HEK293 (cell line): ENCODE data around the gene LRRN2.
A peak's percentile ranks its signal among the peaks of the same experiment; 100 is the strongest.

Source experiments
- CTCF ChIA-PET: fragments of 350-600 bp; formaldehyde crosslinking; extraction: SDS; loops from one replicate; lab custom pipeline; 2021; ENCODE audit warnings: antibody characterized with exemption; lab: Yijun Ruan, JAX
- POLR2A ChIA-PET: fragments of 300-600 bp; formaldehyde crosslinking; extraction: SDS; loops from one replicate; lab custom pipeline; 2020; ENCODE audit warnings: antibody characterized with exemption, inconsistent platforms; lab: Yijun Ruan, JAX
- H3K27ac ChIP-seq: fragments of 200-500 bp; sonication (Bioruptor generic); 2 replicates; pipeline ENCODE4 v1.5.1; 2014; ENCODE audit warnings: low read depth, low read length, control low read depth, inconsistent platforms; ENCODE audit errors: extremely low read depth
- H3K36me3 ChIP-seq, 2 experiments: fragments of 200-500 bp in 1 of 2; sonication (Bioruptor generic) in 1 of 2; 1 replicate in 1 of 2; 2 replicates in 1 of 2; pipeline ENCODE4 v1.5.1; 2014 to 2017; ENCODE audit warnings: inconsistent platforms in 2 of 2, low read length in 2 of 2; ENCODE audit not compliant: control insufficient read depth in 2 of 2, insufficient read depth in 1 of 2
- H3K4me1 ChIP-seq: fragments of 200-500 bp; sonication (Bioruptor generic); 2 replicates; pipeline ENCODE4 v1.5.1; 2014; ENCODE audit warnings: mild to moderate bottlenecking, low read length, inconsistent platforms; ENCODE audit not compliant: control insufficient read depth, insufficient read depth
- H3K4me3 ChIP-seq: 2 replicates; pipeline ENCODE4 v1.5.1; 2011; ENCODE audit warnings: low read depth, mild to moderate bottlenecking, control low read depth, low read length, moderate library complexity
- H3K9me3 ChIP-seq: fragments of 200-500 bp; sonication (Bioruptor generic); 2 replicates; pipeline ENCODE4 v1.5.1; 2014; ENCODE audit warnings: low read depth, low read length, inconsistent platforms; ENCODE audit not compliant: control insufficient read depth, insufficient read depth
- EGR2 ChIP-seq: fragments of 450-650 bp; formaldehyde crosslinking; IDR thresholded peaks from 2 replicates; pipeline ENCODE4 v1.5.1; 2016; ENCODE audit warnings: low read depth, missing biosample characterization, missing genetic modification characterization
- GLI2 ChIP-seq: fragments of 450-650 bp; formaldehyde crosslinking; IDR thresholded peaks from 2 replicates; pipeline ENCODE4; 2017; ENCODE audit warnings: missing biosample characterization, missing genetic modification characterization, low read depth, borderline replicate concordance
- IKZF3 ChIP-seq: fragments of 450-650 bp; IDR thresholded peaks from 2 replicates; pipeline ENCODE4 v1.5.0; 2018; ENCODE audit warnings: missing biosample characterization, mild to moderate bottlenecking, missing genetic modification characterization, moderate library complexity
- OVOL3 ChIP-seq: fragments of 450-650 bp; formaldehyde crosslinking; IDR thresholded peaks from 2 replicates; pipeline ENCODE4 v1.5.1; 2016; ENCODE audit warnings: missing biosample characterization, missing genetic modification characterization
- PRDM1 ChIP-seq: fragments of 450-650 bp; formaldehyde crosslinking; IDR thresholded peaks from 2 replicates; pipeline ENCODE4; 2016; ENCODE audit warnings: missing biosample characterization, missing genetic modification characterization
- TRIM28 ChIP-seq: IDR thresholded peaks from 2 replicates; pipeline ENCODE4 v1.6.1; 2011; ENCODE audit warnings: low read length, control low read depth, borderline replicate concordance
- ZBTB21 ChIP-seq: fragments of 450-650 bp; formaldehyde crosslinking; IDR thresholded peaks from 2 replicates; pipeline ENCODE4 v1.5.1; 2017; ENCODE audit warnings: missing biosample characterization, missing genetic modification characterization
- ZFHX2 ChIP-seq: fragments of 450-650 bp; formaldehyde crosslinking; conservative IDR thresholded peaks from 2 replicates; pipeline ENCODE4 v1.5.1; 2016; ENCODE audit warnings: missing biosample characterization, missing genetic modification characterization
- ZNF112 ChIP-seq: fragments of 450-650 bp; formaldehyde crosslinking; IDR thresholded peaks from 2 replicates; pipeline ENCODE4 v1.5.0; 2017; ENCODE audit warnings: missing biosample characterization, missing genetic modification characterization
- ZNF114 ChIP-seq: fragments of 450-650 bp; formaldehyde crosslinking; IDR thresholded peaks from 2 replicates; pipeline ENCODE4 v1.5.0; 2017; ENCODE audit warnings: missing biosample characterization, missing genetic modification characterization
- ZNF140 ChIP-seq: fragments of 450-650 bp; formaldehyde crosslinking; IDR thresholded peaks from 2 replicates; pipeline ENCODE4 v1.5.1; 2016; ENCODE audit warnings: missing biosample characterization, missing genetic modification characterization
- ZNF157 ChIP-seq: fragments of 450-650 bp; formaldehyde crosslinking; IDR thresholded peaks from 2 replicates; pipeline ENCODE4 v1.5.1; 2016; ENCODE audit warnings: missing biosample characterization, missing genetic modification characterization
- ZNF239 ChIP-seq: fragments of 450-650 bp; formaldehyde crosslinking; IDR thresholded peaks from 2 replicates; pipeline ENCODE4 v1.5.1; 2016; ENCODE audit warnings: missing biosample characterization, missing genetic modification characterization
- ZNF302 ChIP-seq: fragments of 450-650 bp; formaldehyde crosslinking; IDR thresholded peaks from 2 replicates; pipeline ENCODE4 v1.5.1; 2016; ENCODE audit warnings: missing biosample characterization, missing genetic modification characterization, low read depth
- ZNF341 ChIP-seq: fragments of 450-650 bp; formaldehyde crosslinking; IDR thresholded peaks from 2 replicates; pipeline ENCODE4; 2016; ENCODE audit warnings: low read depth, missing biosample characterization, missing genetic modification characterization
- ZNF350 ChIP-seq: fragments of 450-650 bp; formaldehyde crosslinking; IDR thresholded peaks from 2 replicates; pipeline ENCODE4 v1.5.0; 2017; ENCODE audit warnings: missing biosample characterization, mild to moderate bottlenecking, missing genetic modification characterization
- ZNF571 ChIP-seq: fragments of 450-650 bp; formaldehyde crosslinking; IDR thresholded peaks from 2 replicates; pipeline ENCODE4 v1.5.0; 2017; ENCODE audit warnings: missing biosample characterization, missing genetic modification characterization
- ZNF600 ChIP-seq: fragments of 450-650 bp; formaldehyde crosslinking; IDR thresholded peaks from 2 replicates; pipeline ENCODE4 v1.5.1; 2016; ENCODE audit warnings: missing biosample characterization, missing genetic modification characterization
- ZNF621 ChIP-seq: fragments of 450-650 bp; formaldehyde crosslinking; IDR thresholded peaks from 2 replicates; pipeline ENCODE4 v1.5.1; 2017; ENCODE audit warnings: missing biosample characterization, missing genetic modification characterization
- ZNF624 ChIP-seq: fragments of 450-650 bp; formaldehyde crosslinking; IDR thresholded peaks from 2 replicates; pipeline ENCODE4 v1.5.1; 2017; ENCODE audit warnings: missing biosample characterization, missing genetic modification characterization
- ZNF629 ChIP-seq: fragments of 450-650 bp; formaldehyde crosslinking; IDR thresholded peaks from 2 replicates; pipeline ENCODE4 v1.5.1; 2017; ENCODE audit warnings: missing biosample characterization, missing genetic modification characterization
- ZNF664 ChIP-seq: fragments of 450-650 bp; formaldehyde crosslinking; IDR thresholded peaks from 2 replicates; pipeline ENCODE4 v1.5.1; 2016; ENCODE audit warnings: missing biosample characterization, missing genetic modification characterization
- ZNF670 ChIP-seq: fragments of 450-650 bp; formaldehyde crosslinking; IDR thresholded peaks from 2 replicates; pipeline ENCODE4 v1.5.1; 2016; ENCODE audit warnings: missing biosample characterization, missing genetic modification characterization, low read depth
- ZNF747 ChIP-seq: fragments of 450-650 bp; formaldehyde crosslinking; IDR thresholded peaks from 2 replicates; pipeline ENCODE4 v1.5.1; 2016; ENCODE audit warnings: missing biosample characterization, missing genetic modification characterization
- ZNF76 ChIP-seq: fragments of 450-650 bp; formaldehyde crosslinking; IDR thresholded peaks from 2 replicates; pipeline ENCODE4; 2016; ENCODE audit warnings: low read depth, missing biosample characterization, missing genetic modification characterization, borderline replicate concordance
- TF ChIP-seq, protein P1 (sequence below): fragments of 450-650 bp; formaldehyde crosslinking; IDR thresholded peaks from 2 replicates; pipeline ENCODE4 v1.5.1; 2017; ENCODE audit warnings: missing biosample characterization, missing genetic modification characterization
- TF ChIP-seq, protein P2 (sequence below): fragments of 450-650 bp; formaldehyde crosslinking; IDR thresholded peaks from 2 replicates; pipeline ENCODE4; 2016; ENCODE audit warnings: missing biosample characterization, missing genetic modification characterization
- TF ChIP-seq, protein P3 (sequence below): fragments of 450-650 bp; IDR thresholded peaks from 2 replicates; pipeline ENCODE4 v1.5.1; 2018; ENCODE audit warnings: missing biosample characterization, mild to moderate bottlenecking, missing genetic modification characterization
- TF ChIP-seq, protein P4 (sequence below): fragments of 450-650 bp; formaldehyde crosslinking; IDR thresholded peaks from 2 replicates; pipeline ENCODE4 v1.5.1; 2016; ENCODE audit warnings: missing biosample characterization, missing genetic modification characterization
- TF ChIP-seq, protein P5 (sequence below): fragments of 450-650 bp; formaldehyde crosslinking; IDR thresholded peaks from 2 replicates; pipeline ENCODE4 v1.5.1; 2016; ENCODE audit warnings: missing biosample characterization, missing genetic modification characterization
- TF ChIP-seq, protein P6 (sequence below): fragments of 450-650 bp; formaldehyde crosslinking; IDR thresholded peaks from 2 replicates; pipeline ENCODE4 v1.5.1; 2017; ENCODE audit warnings: missing biosample characterization, mild to moderate bottlenecking, missing genetic modification characterization, moderate library complexity

The LRRN2 gene

DNA sequence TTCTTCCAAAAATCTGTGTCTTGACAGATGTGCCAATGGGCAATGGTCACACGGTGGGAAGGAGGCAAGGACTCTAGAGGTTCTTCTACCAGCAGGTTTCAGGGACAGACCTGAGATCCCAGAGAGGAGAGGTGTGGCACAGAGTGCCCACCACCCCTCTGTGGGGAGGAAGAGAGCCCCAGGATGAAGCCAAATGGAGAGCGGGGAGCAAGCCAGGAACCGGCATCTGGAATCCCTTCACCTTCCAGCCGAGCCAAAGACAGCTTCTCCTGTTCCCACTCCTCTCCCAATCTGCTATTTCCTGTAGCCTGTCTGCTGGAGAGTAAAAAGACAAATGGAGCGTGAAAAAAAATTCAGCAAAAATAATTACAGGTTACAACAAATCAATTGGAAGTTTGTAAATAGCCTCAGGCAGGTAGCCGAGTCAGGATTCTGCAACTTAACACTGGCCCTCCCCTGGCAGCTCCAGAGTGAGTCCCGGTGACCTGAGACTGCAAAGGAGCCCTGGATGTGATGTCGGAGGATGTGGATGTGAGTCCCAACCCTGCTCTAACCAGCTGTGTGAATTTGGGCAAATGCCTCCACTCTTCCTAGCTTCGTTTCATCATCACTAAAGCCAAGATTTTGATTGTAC lies 45.4 kb upstream of the LRRN2 start (continued):
- TF ChIP-seq, protein P1, sequence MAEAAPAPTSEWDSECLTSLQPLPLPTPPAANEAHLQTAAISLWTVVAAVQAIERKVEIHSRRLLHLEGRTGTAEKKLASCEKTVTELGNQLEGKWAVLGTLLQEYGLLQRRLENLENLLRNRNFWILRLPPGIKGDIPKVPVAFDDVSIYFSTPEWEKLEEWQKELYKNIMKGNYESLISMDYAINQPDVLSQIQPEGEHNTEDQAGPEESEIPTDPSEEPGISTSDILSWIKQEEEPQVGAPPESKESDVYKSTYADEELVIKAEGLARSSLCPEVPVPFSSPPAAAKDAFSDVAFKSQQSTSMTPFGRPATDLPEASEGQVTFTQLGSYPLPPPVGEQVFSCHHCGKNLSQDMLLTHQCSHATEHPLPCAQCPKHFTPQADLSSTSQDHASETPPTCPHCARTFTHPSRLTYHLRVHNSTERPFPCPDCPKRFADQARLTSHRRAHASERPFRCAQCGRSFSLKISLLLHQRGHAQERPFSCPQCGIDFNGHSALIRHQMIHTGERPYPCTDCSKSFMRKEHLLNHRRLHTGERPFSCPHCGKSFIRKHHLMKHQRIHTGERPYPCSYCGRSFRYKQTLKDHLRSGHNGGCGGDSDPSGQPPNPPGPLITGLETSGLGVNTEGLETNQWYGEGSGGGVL (tag by site-specific recombination): peak; percentile 51
- TF ChIP-seq ZNF114 (tag by site-specific recombination): no peak
- TF ChIP-seq ZNF302: no peak
- no peak for TF ChIP-seq PRDM1
- no peak for TF ChIP-seq OVOL3 (tag by site-specific recombination)
- TF ChIP-seq ZNF670 (tag by site-specific recombination): no peak
- no peak for TF ChIP-seq ZBTB21 (tag by site-specific recombination)
- TF ChIP-seq ZNF350 (tag by site-specific recombination): no peak
- no peak for TF ChIP-seq ZNF621
- TF ChIP-seq ZNF239 (tag by site-specific recombination): no peak
- TF ChIP-seq, protein P2, sequence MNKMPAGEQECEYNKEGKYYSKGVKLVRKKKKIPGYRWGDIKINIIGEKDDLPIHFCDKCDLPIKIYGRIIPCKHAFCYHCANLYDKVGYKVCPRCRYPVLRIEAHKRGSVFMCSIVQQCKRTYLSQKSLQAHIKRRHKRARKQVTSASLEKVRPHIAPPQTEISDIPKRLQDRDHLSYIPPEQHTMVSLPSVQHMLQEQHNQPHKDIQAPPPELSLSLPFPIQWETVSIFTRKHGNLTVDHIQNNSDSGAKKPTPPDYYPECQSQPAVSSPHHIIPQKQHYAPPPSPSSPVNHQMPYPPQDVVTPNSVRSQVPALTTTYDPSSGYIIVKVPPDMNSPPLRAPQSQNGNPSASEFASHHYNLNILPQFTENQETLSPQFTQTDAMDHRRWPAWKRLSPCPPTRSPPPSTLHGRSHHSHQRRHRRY: no peak
- TF ChIP-seq, protein P3, sequence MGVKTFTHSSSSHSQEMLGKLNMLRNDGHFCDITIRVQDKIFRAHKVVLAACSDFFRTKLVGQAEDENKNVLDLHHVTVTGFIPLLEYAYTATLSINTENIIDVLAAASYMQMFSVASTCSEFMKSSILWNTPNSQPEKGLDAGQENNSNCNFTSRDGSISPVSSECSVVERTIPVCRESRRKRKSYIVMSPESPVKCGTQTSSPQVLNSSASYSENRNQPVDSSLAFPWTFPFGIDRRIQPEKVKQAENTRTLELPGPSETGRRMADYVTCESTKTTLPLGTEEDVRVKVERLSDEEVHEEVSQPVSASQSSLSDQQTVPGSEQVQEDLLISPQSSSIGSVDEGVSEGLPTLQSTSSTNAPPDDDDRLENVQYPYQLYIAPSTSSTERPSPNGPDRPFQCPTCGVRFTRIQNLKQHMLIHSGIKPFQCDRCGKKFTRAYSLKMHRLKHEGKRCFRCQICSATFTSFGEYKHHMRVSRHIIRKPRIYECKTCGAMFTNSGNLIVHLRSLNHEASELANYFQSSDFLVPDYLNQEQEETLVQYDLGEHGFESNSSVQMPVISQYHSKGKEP: no peak
- TF ChIP-seq, protein P4, sequence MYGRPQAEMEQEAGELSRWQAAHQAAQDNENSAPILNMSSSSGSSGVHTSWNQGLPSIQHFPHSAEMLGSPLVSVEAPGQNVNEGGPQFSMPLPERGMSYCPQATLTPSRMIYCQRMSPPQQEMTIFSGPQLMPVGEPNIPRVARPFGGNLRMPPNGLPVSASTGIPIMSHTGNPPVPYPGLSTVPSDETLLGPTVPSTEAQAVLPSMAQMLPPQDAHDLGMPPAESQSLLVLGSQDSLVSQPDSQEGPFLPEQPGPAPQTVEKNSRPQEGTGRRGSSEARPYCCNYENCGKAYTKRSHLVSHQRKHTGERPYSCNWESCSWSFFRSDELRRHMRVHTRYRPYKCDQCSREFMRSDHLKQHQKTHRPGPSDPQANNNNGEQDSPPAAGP: no peak
- no peak for TF ChIP-seq ZNF664 (tag by site-specific recombination)
- no peak for TF ChIP-seq GLI2 (tag by site-specific recombination)
- no peak for TF ChIP-seq ZNF747 (tag by site-specific recombination)
- 0 out of 2 replicates have a peak, but pooled peaks have one; percentile 33 for TF ChIP-seq ZNF629
- TF ChIP-seq ZNF157 (tag by site-specific recombination): no peak
- no peak for TF ChIP-seq ZNF76 (tag by site-specific recombination)
- peak; percentile 64 for TF ChIP-seq ZNF600 (tag by site-specific recombination)
- peak; percentile 20; the same call in 1 of the 2 replicates for TF ChIP-seq TRIM28
- TF ChIP-seq ZNF571 (tag by site-specific recombination): no peak
- no peak for TF ChIP-seq ZNF624 (tag by site-specific recombination)
- TF ChIP-seq, all 188 proteins: peak for 11

DNA sequence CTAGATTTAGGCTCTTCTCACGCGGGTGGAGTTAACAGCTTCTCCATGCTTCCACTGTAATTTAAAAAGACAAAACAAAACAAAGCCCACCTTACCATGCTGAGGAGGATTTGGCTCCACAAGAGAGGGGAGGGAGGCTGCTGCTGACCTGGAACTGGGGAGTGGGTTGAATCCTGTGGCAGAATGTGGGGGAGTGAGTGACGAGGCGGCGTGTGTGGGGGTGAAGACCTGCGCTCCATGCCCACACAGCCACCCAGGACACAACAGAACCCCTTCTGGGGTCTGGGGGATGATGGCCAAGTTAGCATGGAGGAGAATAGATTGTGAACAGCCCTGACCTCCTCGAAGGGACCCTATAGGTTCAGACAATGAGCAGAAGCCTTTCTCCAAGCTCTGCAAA lies 44.0 kb upstream of the LRRN2 start:
- no peaks in the 10 kb centered on the region for H3K36me3 ChIP-seq
- H3K9me3 ChIP-seq: no peaks in the 10 kb centered on the region
- H3K4me3 ChIP-seq: no peak overlapping the region
- H3K27ac ChIP-seq: no peak overlapping the region
- ChIA-PET POLR2A (no interaction called here), CTCF (interaction anchor here (0.6 to 3.4 kb wide), 2 partner anchors 17 to 35 kb away, joined by 6 to 14 read pairs; no protein-coding TSS in a partner anchor)
- H3K4me1 ChIP-seq: peaks cover 2% of the 10 kb centered on the region
- TF ChIP-seq IKZF3 (tag by site-specific recombination) (no peak), EGR2 (peak; percentile 66), OVOL3 (tag by site-specific recombination) (no peak), ZNF140 (tag by site-specific recombination) (no peak), ZFHX2 (tag by site-specific recombination) (peak; percentile 59), ZNF341 (no peak), ZNF112 (tag by site-specific recombination) (no peak)
- TF ChIP-seq, protein P5, sequence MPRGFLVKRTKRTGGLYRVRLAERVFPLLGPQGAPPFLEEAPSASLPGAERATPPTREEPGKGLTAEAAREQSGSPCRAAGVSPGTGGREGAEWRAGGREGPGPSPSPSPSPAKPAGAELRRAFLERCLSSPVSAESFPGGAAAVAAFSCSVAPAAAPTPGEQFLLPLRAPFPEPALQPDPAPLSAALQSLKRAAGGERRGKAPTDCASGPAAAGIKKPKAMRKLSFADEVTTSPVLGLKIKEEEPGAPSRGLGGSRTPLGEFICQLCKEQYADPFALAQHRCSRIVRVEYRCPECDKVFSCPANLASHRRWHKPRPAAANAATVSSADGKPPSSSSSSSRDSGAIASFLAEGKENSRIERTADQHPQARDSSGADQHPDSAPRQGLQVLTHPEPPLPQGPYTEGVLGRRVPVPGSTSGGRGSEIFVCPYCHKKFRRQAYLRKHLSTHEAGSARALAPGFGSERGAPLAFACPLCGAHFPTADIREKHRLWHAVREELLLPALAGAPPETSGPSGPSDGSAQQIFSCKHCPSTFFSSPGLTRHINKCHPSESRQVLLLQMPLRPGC (tag by site-specific recombination): no peak
- TF ChIP-seq, protein P6, sequence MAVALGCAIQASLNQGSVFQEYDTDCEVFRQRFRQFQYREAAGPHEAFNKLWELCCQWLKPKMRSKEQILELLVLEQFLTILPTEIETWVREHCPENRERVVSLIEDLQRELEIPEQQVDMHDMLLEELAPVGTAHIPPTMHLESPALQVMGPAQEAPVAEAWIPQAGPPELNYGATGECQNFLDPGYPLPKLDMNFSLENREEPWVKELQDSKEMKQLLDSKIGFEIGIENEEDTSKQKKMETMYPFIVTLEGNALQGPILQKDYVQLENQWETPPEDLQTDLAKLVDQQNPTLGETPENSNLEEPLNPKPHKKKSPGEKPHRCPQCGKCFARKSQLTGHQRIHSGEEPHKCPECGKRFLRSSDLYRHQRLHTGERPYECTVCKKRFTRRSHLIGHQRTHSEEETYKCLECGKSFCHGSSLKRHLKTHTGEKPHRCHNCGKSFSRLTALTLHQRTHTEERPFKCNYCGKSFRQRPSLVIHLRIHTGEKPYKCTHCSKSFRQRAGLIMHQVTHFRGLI (tag by site-specific recombination): no peak
